Amniotic stem cell (primary cell): ENCODE results near the gene PPARGC1A.

Experiments used
- DNase-seq: peaks from one replicate; lab custom pipeline; 2025; lab: John Stamatoyannopoulos, UW

PPARGC1A gene

GRCh38 chr4:23881674-23882337, 8.0 kb downstream of the PPARGC1A start:
- no peak for DNase-seq

- DNase-seq, result no peak
Measured at GRCh38 chr4:23881052-23881501, 8.8 kb downstream of the PPARGC1A start.

GRCh38 chr4:23878912-23879732, 10.7 kb downstream of the PPARGC1A start:
- no peak for DNase-seq

- DNase-seq, result no peak
Measured at GRCh38 chr4:23878246-23878891, 11.5 kb downstream of the PPARGC1A start.

- DNase-seq, result no peak
Measured at GRCh38 chr4:23877758-23878229, 12.1 kb downstream of the PPARGC1A start.

GRCh38 chr4:23876418-23877089, 13.3 kb downstream of the PPARGC1A start:
- no peak for DNase-seq

- DNase-seq, result no peak
Measured at GRCh38 chr4:23875317-23875716, 14.5 kb downstream of the PPARGC1A start.

GRCh38 chr4:23874536-23874901, 15.3 kb downstream of the PPARGC1A start:
- DNase-seq, result no peak

GRCh38 chr4:23873717-23874535, 15.9 kb downstream of the PPARGC1A start:
- no peak for DNase-seq

- DNase-seq, result no peak
Measured at GRCh38 chr4:23871426-23871825, 18.4 kb downstream of the PPARGC1A start.

GRCh38 chr4:23866450-23867075, 23.3 kb downstream of the PPARGC1A start:
- no peak for DNase-seq

GRCh38 chr4:23861897-23862296, 27.9 kb downstream of the PPARGC1A start:
- DNase-seq, result no peak

- DNase-seq, result no peak
Measured at GRCh38 chr4:23860919-23861318, 28.9 kb downstream of the PPARGC1A start.

- DNase-seq, result no peak
Measured at GRCh38 chr4:23857367-23857959, 32.4 kb downstream of the PPARGC1A start.

- DNase-seq, result no peak
Measured at GRCh38 chr4:23856630-23857029, 33.2 kb downstream of the PPARGC1A start.

- no peak for DNase-seq
Measured at GRCh38 chr4:23855912-23856605, 33.8 kb downstream of the PPARGC1A start.

- no peak for DNase-seq
Measured at GRCh38 chr4:23853986-23854660, 35.7 kb downstream of the PPARGC1A start.

GRCh38 chr4:23851464-23851863, 38.4 kb downstream of the PPARGC1A start:
- DNase-seq, result no peak

- no peak for DNase-seq
Measured at GRCh38 chr4:23847158-23847557, 42.7 kb downstream of the PPARGC1A start.
